Spleen (tissue), 7 donors: Measurements from ENCODE around the gene HSPB3.

Source experiments
- CTCF ChIP-seq, 11 experiments: fragments of 200-600 bp in 7 of 11; fragments of 450-650 bp in 4 of 11; sonication (generic) in 4 of 11; IDR thresholded peaks in 8 of 11; conservative IDR thresholded peaks in 3 of 11; 1 replicate in 7 of 11; 2 replicates in 4 of 11; pipeline versions ENCODE4 v1.4.0 to v1.8.0; 2016 to 2021; ENCODE audit warnings: antibody characterized with exemption in 11 of 11, inconsistent platforms in 4 of 11, mild to moderate bottlenecking in 1 of 11
- POLR2AphosphoS5 ChIP-seq, 3 donors: sonication (generic); formaldehyde crosslinking; IDR thresholded peaks; one replicate each; pipeline ENCODE4 v1.5.1; 2017; ENCODE audit warnings: antibody characterized with exemption in 3 of 3
- donor health status: DM: no; HTN: no; CAD: no; lungs with moderate emphysema.
- donor health status: DM: no; HTN: no; CAD: no.
- donor health status: DM: no; HTN: no; CAD: no.

- TF ChIP-seq CTCF (IDR thresholded peaks at IDR 0.05 in 8 of 11, conservative IDR thresholded peaks at IDR 0.05 in 3 of 11) (no peak), POLR2AphosphoS5 (IDR thresholded peaks at IDR 0.05) (no peak)
These were observed 15.2 kb downstream of the HSPB3 start for GRCh38 chr5:54470677-54471076.
